Measurements from ENCODE around the gene MAPK9. TPM values are rescaled to one million over a fixed set of nuclear protein-coding genes. Genes with fewer than 3 reads are reported as not detected.

Gene MAPK9
- total RNA-seq, 1 donor from 2014 or later = 34.6 TPM

- DNase-seq (ENCODE audit: low spot score) = no peak
- no peak overlapping the region for H3K4me3 Mint-ChIP-seq (ENCODE audit: unreplicated experiment)
- peaks cover 6% of the 10 kb centered on the region for H3K36me3 Mint-ChIP-seq (ENCODE audit: low read depth)
- H3K4me1 Mint-ChIP-seq (ENCODE audit: low read depth) = peaks cover 47% of the 10 kb centered on the region
- H3K9me3 Mint-ChIP-seq (ENCODE audit: low read depth) = no peaks in the 10 kb centered on the region
- no peak overlapping the region for H3K27ac Mint-ChIP-seq (ENCODE audit: unreplicated experiment)
- no peaks in the 10 kb centered on the region for H3K27me3 Mint-ChIP-seq (ENCODE audit: low read depth)
- TF ChIP-seq, protein P1, sequence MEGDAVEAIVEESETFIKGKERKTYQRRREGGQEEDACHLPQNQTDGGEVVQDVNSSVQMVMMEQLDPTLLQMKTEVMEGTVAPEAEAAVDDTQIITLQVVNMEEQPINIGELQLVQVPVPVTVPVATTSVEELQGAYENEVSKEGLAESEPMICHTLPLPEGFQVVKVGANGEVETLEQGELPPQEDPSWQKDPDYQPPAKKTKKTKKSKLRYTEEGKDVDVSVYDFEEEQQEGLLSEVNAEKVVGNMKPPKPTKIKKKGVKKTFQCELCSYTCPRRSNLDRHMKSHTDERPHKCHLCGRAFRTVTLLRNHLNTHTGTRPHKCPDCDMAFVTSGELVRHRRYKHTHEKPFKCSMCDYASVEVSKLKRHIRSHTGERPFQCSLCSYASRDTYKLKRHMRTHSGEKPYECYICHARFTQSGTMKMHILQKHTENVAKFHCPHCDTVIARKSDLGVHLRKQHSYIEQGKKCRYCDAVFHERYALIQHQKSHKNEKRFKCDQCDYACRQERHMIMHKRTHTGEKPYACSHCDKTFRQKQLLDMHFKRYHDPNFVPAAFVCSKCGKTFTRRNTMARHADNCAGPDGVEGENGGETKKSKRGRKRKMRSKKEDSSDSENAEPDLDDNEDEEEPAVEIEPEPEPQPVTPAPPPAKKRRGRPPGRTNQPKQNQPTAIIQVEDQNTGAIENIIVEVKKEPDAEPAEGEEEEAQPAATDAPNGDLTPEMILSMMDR (IDR thresholded peaks at IDR 0.05) = no peak
Measured at GRCh38 chr5:180334176-180334575, 42.3 kb upstream of the MAPK9 start.

GRCh38 chr5:180333661-180334060 is 41.8 kb upstream of the MAPK9 start:
- Mint-ChIP-seq H3K27me3 (ENCODE audit: low read depth) (no peaks in the 10 kb centered on the region), H3K36me3 (ENCODE audit: low read depth) (peaks cover 6% of the 10 kb centered on the region), H3K4me1 (ENCODE audit: low read depth) (peaks cover 47% of the 10 kb centered on the region), H3K9me3 (ENCODE audit: low read depth) (no peaks in the 10 kb centered on the region), H3K4me3 (ENCODE audit: unreplicated experiment) (no peak overlapping the region), H3K27ac (ENCODE audit: unreplicated experiment) (peak overlapping the region; percentile 83)
- TF ChIP-seq, protein P1 (IDR thresholded peaks at IDR 0.05) = no peak
- DNase-seq (ENCODE audit: low spot score) = no peak

DNA sequence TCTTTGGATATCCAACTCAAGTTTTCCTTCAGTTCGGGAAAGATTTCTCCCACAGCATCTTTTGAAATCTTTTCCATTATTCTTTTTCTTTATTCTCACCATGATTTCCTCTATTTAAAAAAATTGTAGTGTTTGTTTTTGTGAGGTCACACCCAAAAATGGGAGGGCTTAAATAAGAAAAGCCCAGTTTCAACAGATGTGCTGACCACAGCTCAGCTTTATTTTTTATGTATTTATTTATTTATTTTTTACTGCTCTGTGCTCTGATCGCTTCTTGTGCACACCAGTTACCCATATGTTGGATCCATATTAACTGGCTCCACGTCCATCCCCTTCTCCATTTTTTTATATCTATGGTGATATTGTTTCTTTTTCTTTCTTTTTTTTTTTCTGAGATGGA is 41.0 kb upstream of the MAPK9 start:
- Mint-ChIP-seq H3K27ac (ENCODE audit: unreplicated experiment) (no peak overlapping the region), H3K27me3 (ENCODE audit: low read depth) (no peaks in the 10 kb centered on the region), H3K36me3 (ENCODE audit: low read depth) (peaks cover 6% of the 10 kb centered on the region), H3K4me3 (ENCODE audit: unreplicated experiment) (no peak overlapping the region), H3K4me1 (ENCODE audit: low read depth) (peaks cover 47% of the 10 kb centered on the region), H3K9me3 (ENCODE audit: low read depth) (no peaks in the 10 kb centered on the region)
- TF ChIP-seq, protein P1 (IDR thresholded peaks at IDR 0.05) = no peak
- no peak for DNase-seq (ENCODE audit: low spot score)

- peaks cover 47% of the 10 kb centered on the region for H3K4me1 Mint-ChIP-seq (ENCODE audit: low read depth)
- H3K4me3 Mint-ChIP-seq (ENCODE audit: unreplicated experiment) = peak overlapping the region; percentile 9
- H3K27ac Mint-ChIP-seq (ENCODE audit: unreplicated experiment) = peak overlapping the region; percentile 73
- TF ChIP-seq, protein P1 (IDR thresholded peaks at IDR 0.05) = peak; percentile 74
- DNase-seq (ENCODE audit: low spot score) = no peak
- peaks cover 5% of the 10 kb centered on the region for H3K36me3 Mint-ChIP-seq (ENCODE audit: low read depth)
- H3K27me3 Mint-ChIP-seq (ENCODE audit: low read depth) = no peaks in the 10 kb centered on the region
- no peaks in the 10 kb centered on the region for H3K9me3 Mint-ChIP-seq (ENCODE audit: low read depth)
Measured at GRCh38 chr5:180332051-180332517, 40.2 kb upstream of the MAPK9 start.

- H3K4me1 Mint-ChIP-seq (ENCODE audit: low read depth) = peaks cover 47% of the 10 kb centered on the region
- no peak for DNase-seq (ENCODE audit: low spot score)
- peaks cover 5% of the 10 kb centered on the region for H3K36me3 Mint-ChIP-seq (ENCODE audit: low read depth)
- no peaks in the 10 kb centered on the region for H3K9me3 Mint-ChIP-seq (ENCODE audit: low read depth)
- H3K4me3 Mint-ChIP-seq (ENCODE audit: unreplicated experiment) = no peak overlapping the region
- TF ChIP-seq, protein P1 (IDR thresholded peaks at IDR 0.05) = no peak
- no peaks in the 10 kb centered on the region for H3K27me3 Mint-ChIP-seq (ENCODE audit: low read depth)
- peak overlapping the region; percentile 73 for H3K27ac Mint-ChIP-seq (ENCODE audit: unreplicated experiment)
Measured at GRCh38 chr5:180331647-180331950, 39.7 kb upstream of the MAPK9 start.
